HG02973 (cell line): ENCODE measurements around the gene TCHHL1.
"Not testable (repeated sequence)": the region's sequence is repeated elsewhere in the genome, so short reads cannot be mapped to it uniquely, and the experiment has no call there.

ENCODE experiments used
- ATAC-seq: cut with Tn5 transposase; IDR thresholded peaks from one replicate; pipeline ENCODE4 v1.9.1; 2021; ENCODE audit warnings: moderate library complexity; ENCODE audit not compliant: unreplicated experiment

TCHHL1 gene

DNA sequence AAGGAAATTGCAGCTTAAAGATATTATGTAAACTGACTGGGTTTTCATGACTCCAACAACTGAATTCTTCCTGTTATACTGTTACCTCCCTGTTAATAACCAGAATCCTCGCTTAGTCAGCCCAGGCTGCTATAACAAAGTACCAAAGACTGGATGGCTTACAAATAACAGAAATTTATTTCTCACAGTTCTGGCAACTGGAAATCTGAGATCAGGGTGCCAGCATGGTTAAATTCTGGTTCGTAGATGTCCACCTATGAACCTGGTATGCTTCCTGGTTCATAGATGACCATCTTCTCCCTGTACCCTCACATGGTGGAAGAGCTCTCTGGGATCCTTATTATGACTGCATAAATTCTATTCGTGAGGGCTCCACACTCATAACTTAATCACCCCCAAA, 8.1 kb upstream of the TCHHL1 start:
- no peak for ATAC-seq

DNA sequence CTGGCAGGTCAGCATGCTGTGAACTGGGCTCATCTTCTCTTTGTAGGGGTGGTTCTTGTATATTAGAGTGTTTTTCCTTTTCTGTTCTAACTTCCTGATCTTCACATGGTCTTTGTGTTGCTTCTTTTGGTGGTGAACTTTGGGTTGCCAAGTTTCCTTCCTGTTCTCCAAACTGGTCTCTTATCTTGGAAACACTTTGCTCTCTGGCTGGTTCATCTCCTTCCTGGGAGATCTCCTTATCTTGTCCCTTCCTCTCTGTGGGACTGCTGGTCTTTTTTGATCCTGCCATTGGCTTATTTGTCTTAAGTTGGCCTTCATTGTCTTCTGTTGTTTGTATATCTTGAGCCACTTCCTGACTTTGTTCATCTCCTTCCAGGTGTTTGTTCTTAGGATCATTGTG, 2.1 kb downstream of the TCHHL1 start:
- ATAC-seq = no peak

DNA sequence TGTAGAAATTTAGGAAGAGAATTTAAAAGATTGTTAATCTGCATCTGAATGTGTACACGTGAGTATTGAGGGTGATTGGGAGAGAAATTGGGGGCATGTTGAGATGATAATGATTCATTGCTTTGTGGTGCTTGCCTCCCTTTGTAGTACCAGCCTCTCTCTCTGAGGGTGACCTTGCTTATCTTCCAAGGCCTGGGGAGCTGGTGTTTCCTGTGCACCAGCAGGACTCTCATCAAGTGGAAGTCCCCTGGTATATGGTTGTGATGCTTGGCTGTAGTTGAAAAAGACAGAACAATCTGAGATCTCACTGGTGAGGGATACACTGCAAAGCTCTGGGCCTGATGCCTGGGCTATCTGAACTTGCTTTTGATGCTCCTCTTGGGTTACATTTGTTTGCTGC, 4.0 kb downstream of the TCHHL1 start:
- no peak for ATAC-seq

DNA sequence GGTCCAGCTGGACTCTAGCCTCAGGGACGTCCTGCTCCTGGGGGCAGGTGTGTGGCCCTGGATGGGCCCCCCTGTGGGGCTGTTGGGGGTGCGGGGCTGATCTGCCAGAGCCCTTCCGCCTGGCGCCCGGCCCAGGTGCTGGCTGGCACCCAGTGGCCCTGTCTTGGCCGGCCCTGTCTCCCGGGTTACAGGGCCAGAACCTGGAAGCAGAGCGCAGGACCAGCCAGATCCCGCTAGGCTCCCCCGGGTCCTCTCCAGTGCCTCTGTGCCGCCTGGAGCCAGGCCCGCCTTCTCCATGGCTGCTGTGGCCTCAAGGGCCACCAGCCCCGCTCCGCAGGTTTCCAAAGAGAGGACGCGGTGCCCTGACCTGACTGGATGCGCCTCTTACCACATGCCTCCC, 7.8 kb downstream of the TCHHL1 start:
- not testable (repeated sequence) for ATAC-seq

DNA sequence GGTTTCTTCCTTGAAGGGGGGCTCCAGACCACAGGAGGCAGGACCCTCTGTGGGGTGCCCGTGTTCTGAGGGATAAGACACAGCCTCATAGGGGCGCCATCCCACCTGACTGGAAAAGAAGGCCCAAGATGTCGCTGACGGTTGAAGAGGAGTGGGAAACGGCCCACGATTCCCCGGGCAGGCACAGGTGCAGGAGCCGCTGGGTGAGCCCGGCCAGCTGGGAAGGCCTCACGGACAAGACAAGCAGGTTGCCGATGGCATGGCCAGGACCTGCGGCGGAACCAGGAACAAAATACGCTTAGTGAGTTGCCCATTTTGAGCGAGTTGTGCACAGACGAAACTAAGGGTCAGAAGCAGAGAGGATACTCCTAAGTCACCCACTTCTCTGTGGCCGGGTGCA, 8.4 kb downstream of the TCHHL1 start:
- ATAC-seq = not testable (repeated sequence)

DNA sequence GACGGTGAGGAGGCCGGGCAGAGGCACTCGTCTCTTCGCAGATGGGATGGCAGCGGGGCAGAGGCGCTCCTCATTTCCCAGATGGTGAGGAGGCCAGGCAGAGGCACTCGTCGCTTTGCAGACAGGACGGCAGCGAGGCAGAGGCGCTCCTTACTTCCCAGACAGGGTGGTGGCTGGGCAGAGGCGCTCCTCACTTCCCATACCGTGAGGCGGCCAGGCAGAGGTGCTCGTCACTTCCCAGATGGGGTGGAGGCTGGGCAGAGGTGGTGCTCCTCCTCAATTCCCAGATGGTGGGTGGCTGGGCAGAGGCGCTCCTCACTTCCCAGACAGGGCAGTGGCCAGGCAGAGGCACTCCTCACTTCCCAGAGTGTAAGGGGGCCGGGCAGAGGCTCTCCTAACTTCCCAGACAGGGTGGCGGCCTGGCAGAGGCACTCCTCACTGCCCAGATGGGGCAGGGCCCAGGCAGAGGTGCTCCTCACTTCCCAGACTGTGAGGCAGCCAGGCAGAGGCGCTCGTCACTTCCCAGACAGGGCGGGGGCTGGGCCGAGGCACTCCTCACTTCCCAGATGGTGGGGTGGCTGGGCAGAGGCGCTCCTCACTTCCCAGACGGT, 9.9 kb downstream of the TCHHL1 start:
- ATAC-seq = no peak

DNA sequence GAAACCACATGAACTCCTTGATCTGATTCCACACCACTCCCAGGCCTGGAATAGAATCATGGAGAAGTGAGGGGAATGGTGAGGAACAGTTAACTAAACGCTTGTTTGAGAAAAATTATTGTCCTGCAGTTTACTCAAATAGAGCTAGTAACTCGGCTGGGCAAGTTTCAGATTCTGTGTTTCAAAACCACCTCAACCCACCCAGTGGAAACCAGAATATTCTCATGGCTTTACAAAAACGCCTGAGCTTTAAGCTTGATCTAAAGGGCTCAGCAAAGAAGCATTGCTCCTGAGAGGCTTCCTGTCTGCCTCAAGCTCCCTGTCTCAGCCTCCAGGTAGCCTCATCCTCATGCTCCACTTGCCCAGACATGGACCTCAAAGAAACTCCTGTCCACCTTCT, 16.6 kb downstream of the TCHHL1 start:
- no peak for ATAC-seq

DNA sequence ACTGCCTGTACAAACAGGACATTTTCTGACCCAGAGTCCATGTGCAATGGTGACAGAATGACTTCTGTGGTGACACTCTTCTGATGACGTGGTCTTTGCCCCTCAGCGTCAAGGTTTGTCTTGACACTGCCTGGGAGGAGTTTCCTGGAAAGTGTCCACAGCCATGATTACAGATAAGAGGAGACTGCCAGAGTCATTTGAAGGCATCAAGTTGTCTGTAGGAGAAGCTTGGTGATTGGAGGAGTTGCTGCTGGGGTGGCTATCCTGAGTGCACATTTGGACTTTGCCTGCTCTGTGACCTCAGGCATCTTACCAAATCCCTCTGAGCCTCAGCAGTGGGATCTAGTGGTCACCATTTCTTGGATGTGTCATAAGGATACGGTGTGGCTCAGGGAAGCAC, 17.7 kb downstream of the TCHHL1 start:
- ATAC-seq = no peak

DNA sequence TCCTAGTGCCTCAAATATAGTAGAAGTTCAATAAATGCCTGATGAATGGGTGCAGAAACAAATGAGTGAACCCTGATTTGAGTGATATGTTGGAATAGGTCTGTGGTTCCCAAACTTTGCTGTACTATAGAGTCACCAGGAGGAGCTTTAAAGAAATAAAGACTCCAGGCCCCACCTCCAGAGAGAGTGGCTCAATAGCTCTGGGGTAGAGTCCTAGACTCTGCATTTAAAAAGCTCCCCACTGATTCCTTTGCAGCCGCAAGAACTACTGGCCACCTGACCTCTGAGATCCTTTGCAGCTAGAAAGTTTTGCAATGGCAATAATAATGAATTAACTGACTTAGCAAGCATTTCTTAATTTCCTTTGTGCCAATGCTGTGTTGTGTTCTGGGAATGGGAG, 20.9 kb downstream of the TCHHL1 start:
- no peak for ATAC-seq

DNA sequence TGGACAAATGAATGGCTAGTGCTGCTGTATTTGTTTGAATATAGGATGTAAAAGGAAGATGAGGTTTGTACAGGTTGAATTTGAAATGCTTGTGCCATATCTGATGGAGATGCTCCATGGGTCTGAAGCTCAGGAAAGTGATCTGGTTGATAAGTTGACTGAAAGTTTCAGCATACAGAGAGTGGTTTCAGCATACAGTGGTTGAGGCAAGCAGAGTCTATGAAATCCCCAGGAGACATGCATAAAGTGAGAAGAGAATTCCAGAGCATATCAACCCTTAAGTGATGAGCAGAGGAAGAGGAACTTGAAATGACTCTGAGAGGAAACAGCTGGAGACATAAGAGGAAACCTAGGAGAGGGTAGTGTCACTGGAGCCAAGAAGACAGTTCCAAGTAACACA, 21.7 kb downstream of the TCHHL1 start:
- ATAC-seq = no peak

DNA sequence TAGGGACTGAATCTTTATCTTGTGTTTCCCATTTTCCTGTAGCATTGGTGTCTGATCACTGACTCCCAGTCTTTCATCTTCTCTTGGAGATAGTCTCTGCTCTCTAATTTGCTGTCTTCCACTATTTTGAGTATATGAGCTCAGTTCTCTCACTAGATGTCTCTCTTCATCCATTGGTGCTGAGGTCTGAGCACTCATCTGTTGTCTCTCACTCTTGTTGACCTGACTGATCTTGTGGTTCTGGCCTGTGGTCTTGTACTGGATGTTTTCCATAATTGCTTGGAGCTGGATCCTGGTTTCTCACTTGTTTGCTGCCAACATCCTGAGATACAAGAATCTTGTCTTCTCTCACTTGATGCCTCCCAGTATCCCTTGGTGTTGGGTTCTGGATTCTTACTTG, 26.9 kb downstream of the TCHHL1 start:
- no peak for ATAC-seq

DNA sequence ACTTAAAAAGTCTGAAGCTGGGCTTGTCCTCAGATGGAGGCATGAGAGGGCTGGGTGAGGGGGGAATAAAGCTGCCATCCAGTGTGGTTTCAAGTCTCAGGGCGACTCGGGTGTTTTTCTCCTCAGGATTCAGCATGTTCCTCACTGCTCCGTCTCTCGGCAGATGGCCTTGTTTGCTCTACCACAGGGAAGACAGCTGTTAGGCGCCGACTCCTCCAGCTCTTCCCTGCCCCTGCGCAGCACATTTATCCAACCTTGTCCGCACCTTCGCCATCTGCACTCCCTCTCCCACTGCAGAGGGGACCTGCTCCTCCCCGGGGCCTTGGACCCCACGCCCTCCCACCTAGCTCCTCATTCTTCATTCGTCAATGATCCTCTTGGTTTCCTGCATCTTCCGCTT, 35.5 kb downstream of the TCHHL1 start:
- ATAC-seq = no peak

DNA sequence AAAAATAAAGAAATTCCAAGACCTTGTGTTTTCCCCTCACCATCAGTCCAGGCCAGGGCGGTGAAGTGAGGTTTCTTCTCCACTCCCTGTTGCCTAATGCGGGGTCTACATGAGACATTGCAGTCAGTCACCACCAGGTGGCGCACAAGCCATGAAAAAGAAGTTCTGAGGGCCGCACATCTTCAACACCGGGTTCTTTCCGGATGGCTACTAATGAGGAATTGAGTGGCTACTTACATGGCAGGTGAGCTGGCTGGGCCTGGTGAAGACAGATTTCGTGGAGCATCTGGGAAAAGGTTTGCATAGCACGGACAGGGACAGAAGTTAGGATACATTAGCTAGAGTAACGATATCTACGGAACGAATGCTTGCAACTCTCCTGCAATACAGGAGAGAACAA, 36.3 kb downstream of the TCHHL1 start:
- no peak for ATAC-seq

DNA sequence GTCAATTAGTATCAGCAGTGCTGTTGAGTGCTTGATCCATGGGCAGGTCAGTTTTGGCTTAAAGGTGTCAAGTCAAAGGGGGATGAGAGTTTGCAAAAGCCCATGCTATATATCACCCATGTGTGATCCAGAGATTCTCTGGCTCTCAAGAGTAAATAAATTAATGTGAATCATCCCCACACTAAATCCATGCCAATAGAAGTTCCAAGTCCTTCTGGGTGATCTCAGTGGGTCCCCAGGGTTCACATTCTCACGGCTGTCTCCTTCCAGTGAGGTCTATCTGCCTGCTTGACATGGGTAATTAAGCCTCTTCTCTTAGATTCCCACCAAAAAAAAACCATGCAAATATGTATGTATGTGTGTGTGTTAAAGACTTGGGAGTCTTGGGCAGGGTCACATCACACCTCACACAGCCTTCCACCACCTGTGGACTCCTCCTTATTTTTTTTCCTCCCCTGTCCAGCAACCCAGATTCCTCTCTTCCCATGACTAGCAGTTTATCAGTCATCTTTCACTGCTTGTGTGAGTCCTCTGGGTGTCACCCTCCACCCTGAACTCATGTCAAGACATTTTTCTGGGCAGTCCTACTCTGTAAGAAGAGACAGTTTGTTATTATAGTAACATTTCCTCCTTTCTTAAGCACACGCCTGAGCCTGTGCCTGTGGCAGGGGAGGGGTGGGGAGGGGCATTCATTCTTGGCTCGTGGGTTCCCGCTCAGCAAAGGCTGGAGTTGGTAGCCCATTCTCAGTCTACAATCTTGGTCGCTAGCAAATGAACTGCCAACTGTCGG, 37.8 kb downstream of the TCHHL1 start:
- ATAC-seq = no peak

DNA sequence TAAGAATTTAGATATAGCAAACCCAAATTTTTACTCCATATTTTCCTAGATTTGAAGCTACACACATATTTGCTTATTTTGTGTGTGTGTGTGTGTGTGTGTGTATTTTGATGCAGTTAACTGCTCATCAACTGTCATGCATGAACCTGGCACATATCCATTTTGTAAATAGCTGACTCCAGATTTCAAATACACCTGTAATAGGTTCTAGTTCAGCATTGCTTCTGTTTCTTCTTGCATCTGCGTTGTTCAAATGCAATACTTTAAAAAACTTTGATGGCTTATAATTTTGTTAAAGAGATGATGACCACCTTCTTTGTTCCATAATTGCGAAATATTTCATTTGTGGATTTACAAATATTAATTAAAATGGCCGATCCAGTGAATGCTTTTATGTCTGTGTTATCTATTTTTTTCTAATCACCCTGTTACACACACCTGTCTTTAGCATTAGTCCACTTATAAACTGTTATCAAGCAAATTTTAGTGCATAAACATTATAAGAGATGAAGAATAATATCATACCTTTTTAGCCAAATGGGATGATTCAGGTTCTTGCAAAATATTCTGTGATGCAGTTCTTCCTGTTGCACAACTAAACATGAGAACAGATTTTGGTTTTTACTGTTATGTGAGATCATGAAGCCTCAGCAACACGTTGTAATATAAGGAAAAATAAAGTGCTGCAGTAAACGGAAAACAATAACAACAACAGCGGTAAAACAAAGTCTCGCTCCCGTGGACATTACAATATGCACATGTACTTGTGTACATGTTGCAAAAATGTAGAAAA, 39.4 kb downstream of the TCHHL1 start:
- ATAC-seq = no peak

DNA sequence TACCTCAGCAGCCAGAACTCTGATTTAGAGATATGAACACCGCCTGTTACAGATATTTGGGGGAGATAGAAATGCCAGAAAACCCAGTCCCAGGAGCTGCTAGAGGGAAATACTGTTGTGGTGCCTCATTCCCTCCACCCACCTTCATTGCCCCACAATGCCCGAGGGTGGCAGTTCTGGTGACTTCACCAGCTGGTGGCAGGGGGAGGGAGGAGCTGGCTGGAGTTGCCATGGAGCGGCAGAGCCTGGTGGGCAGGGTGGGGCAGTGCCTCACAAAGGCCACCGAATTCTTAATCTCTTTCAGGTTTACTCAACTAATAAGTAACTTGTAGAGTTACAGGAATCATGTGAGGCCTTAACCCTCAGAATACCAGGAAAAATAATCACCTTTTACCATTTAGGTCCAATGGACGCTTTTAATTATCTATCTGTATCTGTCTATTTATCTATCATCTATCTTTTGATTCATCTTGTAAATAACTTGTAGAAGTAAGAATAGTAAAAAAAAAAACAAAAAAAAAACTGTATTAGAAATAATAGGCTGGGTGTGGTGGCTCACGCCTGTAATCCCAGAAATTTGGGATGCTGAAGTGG, 40.4 kb downstream of the TCHHL1 start:
- ATAC-seq = no peak

DNA sequence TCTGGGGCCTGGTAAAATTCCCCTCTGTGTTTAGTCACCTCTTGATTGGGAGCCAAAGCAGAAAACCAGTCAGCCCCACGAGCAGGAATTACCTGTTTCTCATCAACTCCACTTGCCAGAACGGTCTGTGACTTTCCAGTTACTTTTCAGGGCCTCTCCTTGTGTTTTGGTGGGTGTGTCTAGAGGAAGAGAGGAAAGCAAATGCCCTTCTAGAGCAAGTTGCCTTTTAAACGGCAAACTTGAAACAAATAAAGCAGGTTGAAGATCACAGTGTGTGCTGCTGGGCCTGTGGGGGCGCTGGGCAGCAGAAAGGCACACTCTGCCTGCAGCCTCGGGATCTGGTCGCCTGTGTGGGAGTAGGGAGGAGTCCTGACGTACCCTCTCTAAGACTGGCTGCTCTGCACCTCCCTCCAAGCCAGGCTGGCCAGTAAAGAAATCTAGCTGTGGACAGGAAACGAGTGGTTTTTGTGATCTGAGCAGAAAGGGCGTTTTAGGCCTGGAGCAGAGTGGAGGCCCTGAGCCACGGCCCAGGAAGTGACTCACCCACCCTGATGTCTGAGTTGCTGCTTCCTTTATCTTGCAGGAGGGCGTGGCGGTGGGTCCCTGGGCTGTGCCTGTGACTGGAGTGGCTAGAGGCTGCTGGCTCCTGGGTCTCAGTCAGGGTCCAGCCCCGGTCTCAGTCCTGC, 41.0 kb downstream of the TCHHL1 start:
- ATAC-seq = peak; percentile 96

DNA sequence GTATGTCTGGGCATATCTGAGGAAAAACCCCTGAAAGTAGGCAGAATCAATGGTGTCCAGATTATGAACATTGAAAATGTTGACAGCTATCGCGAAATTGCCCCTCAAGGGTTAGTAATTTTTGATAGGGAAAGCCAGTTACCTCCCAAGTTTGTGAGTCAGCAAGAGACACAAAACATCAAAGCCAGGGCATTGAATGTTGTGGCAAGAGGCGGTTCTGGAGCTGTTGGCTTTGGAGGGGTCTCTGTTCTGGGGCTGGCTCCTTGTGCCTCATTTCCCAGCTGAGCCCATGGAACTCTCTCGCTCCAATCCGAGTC, 41.5 kb downstream of the TCHHL1 start:
- no peak for ATAC-seq

DNA sequence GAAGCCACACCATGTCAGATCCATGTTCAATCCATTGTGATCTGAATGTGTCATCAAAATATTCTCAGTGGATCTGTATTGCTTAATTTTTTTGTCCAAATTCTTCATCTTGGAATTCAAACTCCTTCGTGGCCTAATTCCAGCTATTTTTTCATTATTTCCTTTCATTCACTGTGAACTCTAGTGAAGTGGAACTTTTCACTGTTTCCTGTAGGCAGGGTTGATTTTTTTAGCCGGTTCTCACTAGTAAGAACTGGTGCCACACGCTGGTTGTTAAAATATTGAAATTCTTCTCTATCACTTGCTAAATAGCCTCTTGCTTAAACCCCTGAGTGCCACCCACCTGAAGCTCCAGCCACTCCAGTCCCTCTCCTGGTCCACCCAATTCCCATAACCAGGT, 44.5 kb downstream of the TCHHL1 start:
- no peak for ATAC-seq

DNA sequence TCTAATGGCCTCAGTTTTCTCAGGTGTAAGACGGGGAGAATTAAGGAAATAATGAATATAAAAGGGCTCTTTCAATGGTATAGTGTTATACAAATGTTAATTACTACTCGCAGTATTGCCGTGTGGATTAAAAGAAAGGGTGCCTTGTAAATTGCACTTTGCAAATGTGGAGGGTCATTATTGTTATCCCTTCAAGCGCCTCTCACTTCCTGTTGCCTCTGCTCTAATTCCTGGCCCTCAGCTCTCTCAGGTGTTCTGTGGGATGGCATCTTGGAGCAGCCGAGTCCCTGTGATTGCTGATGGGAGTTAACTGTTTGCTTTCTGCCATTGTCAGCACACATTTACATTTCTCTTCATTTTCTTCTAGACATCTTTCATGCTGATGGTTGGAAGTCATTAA, 45.0 kb downstream of the TCHHL1 start:
- no peak for ATAC-seq

DNA sequence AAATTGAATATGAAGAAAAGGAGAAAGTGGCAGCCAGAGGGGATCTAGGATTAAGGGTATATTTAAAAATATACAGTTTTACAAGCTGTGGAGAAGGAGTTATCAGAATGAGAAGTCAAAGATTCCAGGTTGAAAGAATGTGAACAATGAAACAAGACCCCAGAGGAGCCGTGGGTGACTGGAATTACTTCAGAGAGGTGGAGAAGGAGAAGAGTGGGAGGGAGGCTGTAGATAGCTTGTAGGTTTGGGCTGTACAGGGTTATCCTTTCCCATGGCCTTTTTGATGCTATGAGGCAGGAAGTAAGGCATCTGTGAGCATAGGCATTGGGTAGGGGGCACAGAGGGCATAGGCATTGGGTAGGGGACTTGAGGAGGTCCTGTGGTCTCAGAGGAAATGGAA, 46.8 kb downstream of the TCHHL1 start:
- ATAC-seq = no peak
